Esophagus (tissue), 2 donors: ENCODE data around the gene OTOP1. TPM values are rescaled to one million over a fixed set of nuclear protein-coding genes. Genes with fewer than 3 reads are reported as not detected.
"Not testable (repeated sequence)": the region's sequence is repeated elsewhere in the genome, so short reads cannot be mapped to it uniquely, and the experiment has no call there.

Source experiments
- H3K27ac ChIP-seq, 2 donors: one replicate each; pipeline ENCODE4 v1.5.1; 2013; ENCODE audit warnings: low read depth in 2 of 2, mild to moderate bottlenecking in 2 of 2, inconsistent platforms in 1 of 2, low read length in 1 of 2, moderate library complexity in 1 of 2
- H3K27me3 ChIP-seq, 2 donors: one replicate each; pipeline ENCODE4 v1.6.1; 2013; ENCODE audit warnings: low read length in 2 of 2, control low read depth in 1 of 2, mild to moderate bottlenecking in 1 of 2; ENCODE audit not compliant: insufficient read depth in 2 of 2, control insufficient read depth in 1 of 2
- H3K36me3 ChIP-seq, 2 donors: one replicate each; pipeline ENCODE4 v1.6.1; 2013; ENCODE audit warnings: low read length in 1 of 2; ENCODE audit not compliant: control insufficient read depth in 2 of 2, insufficient read depth in 2 of 2
- H3K4me1 ChIP-seq, 2 donors: one replicate each; pipeline ENCODE4 v1.6.1; 2013; ENCODE audit warnings: low read length in 1 of 2; ENCODE audit not compliant: control insufficient read depth in 2 of 2, insufficient read depth in 2 of 2
- H3K4me3 ChIP-seq, 2 donors: one replicate each; pipeline ENCODE4 v1.5.1; 2013; ENCODE audit warnings: low read length in 2 of 2, mild to moderate bottlenecking in 2 of 2, low read depth in 1 of 2, moderate library complexity in 1 of 2
- H3K9me3 ChIP-seq, 2 donors: one replicate each; pipeline ENCODE4 v1.6.1; 2013; ENCODE audit warnings: mild to moderate bottlenecking in 2 of 2, low read depth in 1 of 2, low read length in 1 of 2, moderate library complexity in 1 of 2; ENCODE audit not compliant: control insufficient read depth in 2 of 2, insufficient read depth in 1 of 2
- WGBS, 2 donors: extraction: QIAGEN DNeasy Blood & Tissue Kit; methylation state at CpG; one replicate each; pipeline ENCODE4 v1.1.7; 2013; 5-methylcytosine and 5-hydroxymethylcytosine counted together
- polyA plus RNA-seq, 2 donors: library from polyadenylated mRNA; stranded (reverse); fragments of 200-250 nt; gene quantifications; one replicate each; pipeline ENCODE4 v1.2.3, GENCODE V29; 2013
- donor health status: healthy with polysubstance abuse.
- donor health status: Bipolar disorder and iron deficiency.

Gene OTOP1
- polyA plus RNA-seq, 2 donors: 0.12 to 0.13 TPM

GRCh38 chr4:4206204-4206603, 20.5 kb downstream of the OTOP1 start:
- no peak overlapping the region for H3K27ac ChIP-seq
- H3K4me3 ChIP-seq: no peak overlapping the region
- H3K36me3 ChIP-seq: no peaks in the 10 kb centered on the region
- H3K4me1 ChIP-seq: peaks cover 0 to 10% of the 10 kb centered on the region in 2 donors
- H3K27me3 ChIP-seq: peaks cover 0 to 3% of the 10 kb centered on the region in 2 donors
- H3K9me3 ChIP-seq: no peaks in the 10 kb centered on the region

- Histone ChIP-seq H3K4me3 (no peak overlapping the region), H3K27ac (peak overlapping the region; percentile 45 to 66), H3K36me3 (no peaks in the 10 kb centered on the region), H3K27me3 (peaks cover 0 to 3% of the 10 kb centered on the region in 2 donors), H3K4me1 (peaks cover 0 to 10% of the 10 kb centered on the region in 2 donors), H3K9me3 (no peaks in the 10 kb centered on the region)
- WGBS, 2 donors: 46 to 51% methylated on average over 3 of the region's 3 CpGs
Measured at GRCh38 chr4:4204401-4204745, 22.4 kb downstream of the OTOP1 start.

- 49 to 68% methylated on average over 10 of the region's 10 CpGs for WGBS, 2 donors
- Histone ChIP-seq H3K9me3 (no peaks in the 10 kb centered on the region), H3K27me3 (no peaks in the 10 kb centered on the region), H3K4me3 (no peak overlapping the region), H3K36me3 (no peaks in the 10 kb centered on the region), H3K27ac (peak overlapping the region; percentile 66 to 71), H3K4me1 (peaks cover 0 to 10% of the 10 kb centered on the region in 2 donors)
Measured at GRCh38 chr4:4203688-4204400, 22.9 kb downstream of the OTOP1 start.

- no peaks in the 10 kb centered on the region for H3K9me3 ChIP-seq
- H3K36me3 ChIP-seq: no peaks in the 10 kb centered on the region
- H3K27me3 ChIP-seq: no peaks in the 10 kb centered on the region
- no peak overlapping the region for H3K4me3 ChIP-seq
- H3K4me1 ChIP-seq: peaks cover 0 to 10% of the 10 kb centered on the region in 2 donors
- 46 to 53% methylated on average over 4 of the region's 4 CpGs for WGBS, 2 donors
- peak overlapping the region; percentile 59 to 77 for H3K27ac ChIP-seq
Measured at GRCh38 chr4:4202510-4202909, 24.2 kb downstream of the OTOP1 start.

- H3K36me3 ChIP-seq: no peaks in the 10 kb centered on the region
- H3K9me3 ChIP-seq: no peaks in the 10 kb centered on the region
- peaks cover 0 to 10% of the 10 kb centered on the region in 2 donors for H3K4me1 ChIP-seq
- 25 to 48% methylated on average over 3 to 4 of the region's 4 CpGs for WGBS, 2 donors
- H3K4me3 ChIP-seq: no peak overlapping the region
- no peaks in the 10 kb centered on the region for H3K27me3 ChIP-seq
- H3K27ac ChIP-seq: no peak overlapping the region
Measured at GRCh38 chr4:4200624-4201023, 26.1 kb downstream of the OTOP1 start.

GRCh38 chr4:4195354-4195753, 31.4 kb downstream of the OTOP1 start:
- WGBS, 2 donors: 89 to 92% methylated on average over 3 of the region's 3 CpGs
- no peak overlapping the region for H3K27ac ChIP-seq
- no peak overlapping the region for H3K4me3 ChIP-seq
- peaks cover 0 to 4% of the 10 kb centered on the region in 2 donors for H3K9me3 ChIP-seq
- H3K36me3 ChIP-seq: no peaks in the 10 kb centered on the region
- H3K4me1 ChIP-seq: no peaks in the 10 kb centered on the region
- no peaks in the 10 kb centered on the region for H3K27me3 ChIP-seq

- not testable (repeated sequence) for H3K36me3 ChIP-seq, H3K9me3 ChIP-seq, H3K27ac ChIP-seq, H3K27me3 ChIP-seq, H3K4me3 ChIP-seq, H3K4me1 ChIP-seq
- WGBS, 2 donors: 45 to 70% methylated on average over 3 of the region's 3 CpGs
Measured at GRCh38 chr4:4188557-4188956, 38.2 kb downstream of the OTOP1 start.

GRCh38 chr4:4185528-4185927, 41.2 kb downstream of the OTOP1 start:
- H3K9me3 ChIP-seq: no peaks in the 10 kb centered on the region
- H3K27me3 ChIP-seq: no peaks in the 10 kb centered on the region
- peaks cover 0 to 4% of the 10 kb centered on the region in 2 donors for H3K4me1 ChIP-seq
- 50 to 60% methylated on average over 3 of the region's 3 CpGs for WGBS, 2 donors
- no peaks in the 10 kb centered on the region for H3K36me3 ChIP-seq
- H3K4me3 ChIP-seq: no peak overlapping the region
- no peak overlapping the region for H3K27ac ChIP-seq

GRCh38 chr4:4182835-4183568, 43.7 kb downstream of the OTOP1 start:
- Histone ChIP-seq H3K36me3 (no peaks in the 10 kb centered on the region), H3K4me1 (peaks cover 0 to 4% of the 10 kb centered on the region in 2 donors), H3K9me3 (no peaks in the 10 kb centered on the region), H3K4me3 (no peak overlapping the region), H3K27me3 (no peaks in the 10 kb centered on the region), H3K27ac (no peak overlapping the region)
- WGBS, 2 donors: 43 to 50% methylated on average over 19 of the region's 19 CpGs
